Right atrium auricular region (tissue), 2 donors: ENCODE data around the gene GALNT10. TPM values are rescaled to one million over a fixed set of nuclear protein-coding genes. Genes with fewer than 3 reads are reported as not detected.

ENCODE experiments used
- DNase-seq: peaks from one replicate; pipeline ENCODE4 v3.0.0-alpha.2; 2019; ENCODE audit warnings: low spot score
- H3K27ac ChIP-seq, 2 donors: fragments of 200-600 bp; sonication (generic); 1 replicate in 1 of 2; 2 replicates in 1 of 2; pipeline ENCODE4 v1.5.1; 2016 to 2019
- H3K27me3 ChIP-seq, 2 donors: fragments of 200-600 bp; sonication (generic); one replicate each; pipeline versions ENCODE4 v1.5.1 to v1.6.0; 2017 to 2019
- H3K36me3 ChIP-seq: fragments of 200-600 bp; sonication (generic); one replicate; pipeline ENCODE4 v1.5.1; 2016
- H3K4me1 ChIP-seq, 2 donors: fragments of 200-600 bp; sonication (generic); one replicate each; pipeline versions ENCODE4 v1.5.1 to v1.6.0; 2017 to 2019
- H3K4me3 ChIP-seq, 2 donors: fragments of 200-600 bp; sonication (generic); 1 replicate in 1 of 2; 2 replicates in 1 of 2; pipeline ENCODE4 v1.5.1; 2017 to 2019; ENCODE audit warnings: mild to moderate bottlenecking in 1 of 2, moderate library complexity in 1 of 2
- H3K9me3 ChIP-seq, 2 donors: fragments of 200-600 bp; sonication (generic); one replicate each; pipeline ENCODE4 v1.5.1; 2019
- CTCF ChIP-seq, 2 donors: fragments of 200-600 bp; sonication (generic); IDR thresholded peaks; one replicate each; pipeline ENCODE4 v1.5.1; 2019; ENCODE audit warnings: antibody characterized with exemption in 2 of 2
- total RNA-seq, 2 donors: library from RNA; depleted of rRNA; stranded (reverse); fragments of >200 nt; gene quantifications; one replicate each; pipeline ENCODE4 v1.1.0, GENCODE V29; 2016

Gene GALNT10
- total RNA-seq, 2 donors from 2014 or later = 13.2 to 18.4 TPM

- H3K9me3 ChIP-seq = no peaks in the 10 kb centered on the region
- TF ChIP-seq CTCF (IDR thresholded peaks at IDR 0.05) = no peak
- no peak for DNase-seq
- H3K27me3 ChIP-seq = no peaks in the 10 kb centered on the region
- no peak overlapping the region for H3K27ac ChIP-seq
- H3K4me3 ChIP-seq = no peak overlapping the region
- H3K36me3 ChIP-seq = no peaks in the 10 kb centered on the region
- H3K4me1 ChIP-seq = peaks cover 0 to 15% of the 10 kb centered on the region in 2 donors
Measured at GRCh38 chr5:154234551-154234950, 44.0 kb downstream of the GALNT10 start.

GRCh38 chr5:154236011-154236410, 45.5 kb downstream of the GALNT10 start:
- Histone ChIP-seq H3K36me3 (no peaks in the 10 kb centered on the region), H3K27ac (no peak overlapping the region), H3K9me3 (no peaks in the 10 kb centered on the region), H3K4me1 (peaks cover 0 to 15% of the 10 kb centered on the region in 2 donors), H3K4me3 (no peak overlapping the region), H3K27me3 (no peaks in the 10 kb centered on the region)
- DNase-seq = no peak
- TF ChIP-seq CTCF (IDR thresholded peaks at IDR 0.05) = no peak

- TF ChIP-seq CTCF (IDR thresholded peaks at IDR 0.05) = no peak
- Histone ChIP-seq H3K27ac (no peak overlapping the region), H3K4me1 (peaks cover 0 to 15% of the 10 kb centered on the region in 2 donors), H3K9me3 (no peaks in the 10 kb centered on the region), H3K27me3 (no peaks in the 10 kb centered on the region), H3K4me3 (no peak overlapping the region), H3K36me3 (no peaks in the 10 kb centered on the region)
- DNase-seq = no peak
Measured at GRCh38 chr5:154236536-154237375, 46.2 kb downstream of the GALNT10 start.

GRCh38 chr5:154237376-154237743, 46.8 kb downstream of the GALNT10 start:
- DNase-seq = no peak
- Histone ChIP-seq H3K27me3 (no peaks in the 10 kb centered on the region), H3K27ac (no peak overlapping the region), H3K9me3 (no peaks in the 10 kb centered on the region), H3K36me3 (no peaks in the 10 kb centered on the region), H3K4me3 (no peak overlapping the region), H3K4me1 (peaks cover 0 to 15% of the 10 kb centered on the region in 2 donors)
- TF ChIP-seq CTCF (IDR thresholded peaks at IDR 0.05) = no peak

GRCh38 chr5:154237946-154238345, 47.4 kb downstream of the GALNT10 start:
- no peak overlapping the region for H3K27ac ChIP-seq
- no peak overlapping the region for H3K4me3 ChIP-seq
- peaks cover 0 to 15% of the 10 kb centered on the region in 2 donors for H3K4me1 ChIP-seq
- no peaks in the 10 kb centered on the region for H3K27me3 ChIP-seq
- no peak for TF ChIP-seq CTCF (IDR thresholded peaks at IDR 0.05)
- H3K9me3 ChIP-seq = no peaks in the 10 kb centered on the region
- no peak for DNase-seq
- no peaks in the 10 kb centered on the region for H3K36me3 ChIP-seq
